Stimulated activated CD4-positive, alpha-beta T cell treated with anti-CD3 and anti-CD28 coated beads, Interleukin-15, amount 100 ng/mL, for 48 hours (primary cell): Measurements from ENCODE around the gene UVRAG.

Experiments
- DNase-seq, 2 donors: peaks; one replicate each; pipeline ENCODE4 v3.0.0-alpha.2; 2020; ENCODE audit warnings: low read depth in 2 of 2

The UVRAG gene

DNA sequence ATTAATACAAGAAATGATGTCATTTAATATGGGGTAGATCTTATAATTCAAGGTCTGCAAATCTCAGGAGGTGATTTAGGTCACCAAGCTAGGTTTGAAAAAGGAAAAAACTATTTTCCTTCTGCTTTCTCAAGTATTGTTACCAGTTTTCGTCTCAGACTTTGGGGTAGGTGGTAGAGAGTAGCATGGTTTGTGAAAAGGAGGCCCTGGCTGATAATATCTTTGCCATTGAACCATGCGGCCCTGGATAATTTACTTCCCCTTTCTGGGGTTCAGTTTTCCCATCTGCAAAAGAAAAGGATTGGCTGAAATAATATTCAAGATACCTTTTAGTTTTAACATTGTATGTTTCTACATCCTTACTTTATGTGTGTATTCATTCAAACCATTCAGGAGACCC is 299.2 kb downstream of the UVRAG start:
- DNase-seq: no peak

DNA sequence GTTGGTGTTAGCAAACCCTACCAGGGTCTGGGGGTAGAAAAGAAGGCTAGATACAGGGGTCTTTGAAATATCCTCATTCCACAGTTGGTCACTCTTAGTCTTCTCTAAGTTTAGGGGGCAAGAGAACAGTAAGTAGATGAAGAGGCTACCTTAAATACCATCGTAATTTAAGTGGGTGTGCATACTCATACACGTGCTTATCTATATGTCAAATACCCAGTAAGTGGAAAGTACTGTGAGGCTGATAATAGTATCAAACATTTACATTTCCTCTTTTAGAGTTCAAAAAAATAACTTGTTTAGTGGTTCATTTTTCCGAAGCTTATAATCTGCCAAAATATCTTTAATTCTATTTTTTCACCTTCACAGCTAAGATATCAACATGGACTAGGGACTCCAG is 300.5 kb downstream of the UVRAG start:
- DNase-seq: no peak

DNA sequence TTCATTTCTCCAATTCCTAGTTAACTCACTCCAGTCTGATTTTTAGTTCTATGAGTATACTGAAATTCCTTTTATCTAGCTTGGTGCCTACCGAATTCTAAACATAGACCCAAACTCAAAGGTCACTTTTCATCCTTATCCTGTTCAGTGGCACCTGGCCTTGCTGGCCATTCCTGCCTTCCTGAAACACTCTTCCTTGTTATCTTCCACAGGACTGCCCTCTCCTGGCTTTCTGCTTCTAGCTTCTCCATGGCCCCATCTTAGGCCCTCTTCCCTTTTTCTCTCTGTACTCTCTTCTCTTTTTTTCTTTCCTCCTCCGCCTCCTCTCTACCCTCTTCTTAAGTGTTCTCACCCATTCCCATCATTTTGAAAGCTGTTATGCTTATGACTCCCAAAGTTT is 304.0 kb downstream of the UVRAG start:
- no peak for DNase-seq

DNA sequence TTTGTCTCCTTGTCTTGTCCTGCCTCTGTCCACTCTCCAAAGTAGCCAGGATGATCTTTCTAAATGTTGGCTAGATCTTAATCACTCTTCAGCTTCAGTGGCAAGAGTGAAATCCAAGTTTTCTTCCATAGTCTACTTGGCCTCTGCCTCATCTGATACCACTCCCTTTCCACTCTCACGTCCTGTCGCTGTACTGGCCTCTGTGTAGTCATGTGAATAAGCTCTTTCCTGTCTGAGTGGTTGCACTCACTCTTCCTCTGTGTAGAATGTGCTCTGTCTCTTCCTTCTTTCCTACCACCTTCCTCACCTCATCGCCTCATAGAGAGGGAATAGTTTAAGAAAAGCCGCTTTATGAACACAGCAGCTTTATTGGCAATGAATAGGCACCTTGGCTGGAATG is 304.8 kb downstream of the UVRAG start:
- DNase-seq: no peak

DNA sequence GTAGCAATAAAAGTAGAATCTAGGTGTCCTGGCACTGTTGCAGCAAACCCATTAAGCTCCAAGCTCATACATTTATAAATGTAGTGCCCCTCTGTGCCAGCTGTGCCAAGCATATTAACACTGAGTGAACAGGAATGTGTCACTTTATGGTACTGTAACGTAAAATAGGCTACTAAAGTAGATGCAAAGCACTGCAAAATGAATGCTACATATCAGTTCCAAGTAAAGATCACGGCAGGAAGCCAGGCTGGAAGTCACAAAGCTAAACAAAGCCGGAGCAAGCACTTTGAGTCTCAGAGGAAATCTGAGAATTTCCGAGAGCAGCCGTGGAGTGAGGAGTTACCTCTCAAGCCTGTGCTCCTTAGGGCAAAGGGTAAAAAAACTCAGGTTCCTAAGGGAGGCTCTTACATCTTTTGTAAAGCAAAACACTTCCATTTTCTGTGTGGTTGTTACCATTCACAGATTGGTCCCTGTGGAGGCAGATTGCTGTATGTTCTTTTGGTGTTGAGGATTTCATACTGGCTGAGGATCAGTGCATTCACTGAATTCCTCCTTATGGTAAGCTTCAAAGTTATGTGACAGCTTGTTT is 305.6 kb downstream of the UVRAG start:
- no peak for DNase-seq

DNA sequence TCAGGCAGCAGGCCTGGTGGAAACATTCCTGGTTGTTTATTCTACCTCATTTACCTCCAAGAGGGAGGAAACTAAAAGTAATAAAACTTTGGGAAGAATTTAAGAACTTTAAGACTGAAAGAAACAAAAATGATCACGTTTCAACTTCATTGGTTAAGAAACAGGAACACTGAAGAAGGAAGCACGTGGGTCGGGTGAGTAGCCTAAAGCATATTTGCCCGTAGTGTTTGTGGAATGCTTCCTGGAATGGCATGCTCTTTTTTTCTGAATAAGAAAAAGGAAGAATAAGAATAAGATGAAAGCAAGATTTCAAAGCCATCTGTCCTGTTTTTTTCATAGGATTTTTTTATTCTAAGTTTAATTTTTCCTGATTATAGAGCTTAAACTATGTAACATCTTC is 308.2 kb downstream of the UVRAG start:
- no peak for DNase-seq

DNA sequence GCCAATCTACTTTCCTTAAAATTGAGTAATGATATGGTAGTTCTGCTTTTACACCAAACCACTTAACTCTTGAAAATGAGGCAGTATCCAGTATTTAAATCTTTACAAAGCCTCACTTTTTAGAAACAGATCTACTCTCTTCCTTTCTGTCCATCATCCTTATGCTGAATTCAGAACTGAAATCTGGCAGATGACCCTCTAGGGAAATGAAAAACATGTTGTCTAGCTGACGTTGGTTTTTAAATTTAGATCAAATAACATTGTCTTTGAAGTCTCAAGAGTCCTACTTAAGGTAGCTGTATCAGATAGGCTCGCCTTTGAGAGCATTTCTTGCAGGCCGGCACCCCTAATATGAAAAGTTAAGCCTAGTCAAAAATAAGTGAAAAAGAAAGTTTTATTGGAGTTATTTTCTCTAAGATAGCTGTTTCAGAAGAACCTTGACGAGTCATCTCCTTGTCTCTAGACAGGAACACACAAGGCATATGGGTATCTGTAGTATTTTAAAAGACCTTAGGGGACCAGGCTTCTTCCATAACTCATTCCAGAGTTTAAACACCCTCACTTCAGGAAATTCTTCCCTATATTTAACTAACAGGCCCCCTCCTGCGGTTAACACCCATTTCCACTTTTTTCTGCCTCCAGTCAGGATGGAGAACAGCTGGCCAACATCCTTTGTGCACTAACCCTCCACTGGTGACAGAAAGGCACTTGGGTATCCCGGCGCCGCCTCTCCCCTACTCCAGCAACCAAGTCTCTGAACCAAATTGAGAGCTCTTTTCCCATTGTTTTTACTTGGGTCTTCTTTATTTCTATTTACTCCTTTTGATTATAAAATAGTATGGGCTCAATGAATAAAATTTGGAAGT is 310.1 kb downstream of the UVRAG start:
- DNase-seq: no peak

DNA sequence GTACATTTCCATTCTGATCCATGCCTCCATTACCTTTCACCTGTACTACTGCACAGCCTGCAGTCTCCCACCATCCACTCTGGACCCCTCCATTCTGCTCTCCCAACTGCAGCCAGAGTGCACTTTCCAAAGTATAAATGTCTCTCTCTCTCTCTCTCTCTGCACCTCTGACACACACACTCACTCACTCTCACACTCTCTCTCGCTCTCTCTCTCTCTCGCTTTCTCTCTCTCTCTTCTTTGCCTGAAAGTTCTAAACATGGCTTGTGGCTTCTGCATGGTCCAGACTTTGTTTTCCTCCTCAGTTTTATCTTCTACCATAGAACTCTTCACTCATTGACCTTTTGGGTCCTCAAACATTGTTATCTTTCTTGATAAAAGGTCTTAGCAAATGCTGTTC is 314.7 kb downstream of the UVRAG start:
- DNase-seq: no peak

DNA sequence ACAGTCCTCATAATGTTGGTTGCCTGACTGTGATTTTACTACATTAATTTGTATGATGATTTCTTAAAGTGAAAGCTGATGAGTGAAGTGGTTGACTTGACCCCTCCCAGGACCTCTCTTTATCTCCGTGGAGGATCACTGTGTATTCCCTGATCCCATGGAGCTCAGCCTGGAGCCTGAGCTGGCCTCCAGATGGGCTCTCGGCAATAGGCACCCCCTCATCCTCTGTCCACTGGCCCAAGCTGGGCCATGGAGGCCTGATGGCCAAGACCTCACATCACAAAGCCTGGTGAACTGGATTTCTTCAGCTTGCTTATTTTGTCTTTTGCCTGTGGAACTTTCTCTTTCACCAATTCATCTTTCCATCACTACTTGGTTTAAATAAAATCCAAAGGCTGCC is 316.1 kb downstream of the UVRAG start:
- no peak for DNase-seq

DNA sequence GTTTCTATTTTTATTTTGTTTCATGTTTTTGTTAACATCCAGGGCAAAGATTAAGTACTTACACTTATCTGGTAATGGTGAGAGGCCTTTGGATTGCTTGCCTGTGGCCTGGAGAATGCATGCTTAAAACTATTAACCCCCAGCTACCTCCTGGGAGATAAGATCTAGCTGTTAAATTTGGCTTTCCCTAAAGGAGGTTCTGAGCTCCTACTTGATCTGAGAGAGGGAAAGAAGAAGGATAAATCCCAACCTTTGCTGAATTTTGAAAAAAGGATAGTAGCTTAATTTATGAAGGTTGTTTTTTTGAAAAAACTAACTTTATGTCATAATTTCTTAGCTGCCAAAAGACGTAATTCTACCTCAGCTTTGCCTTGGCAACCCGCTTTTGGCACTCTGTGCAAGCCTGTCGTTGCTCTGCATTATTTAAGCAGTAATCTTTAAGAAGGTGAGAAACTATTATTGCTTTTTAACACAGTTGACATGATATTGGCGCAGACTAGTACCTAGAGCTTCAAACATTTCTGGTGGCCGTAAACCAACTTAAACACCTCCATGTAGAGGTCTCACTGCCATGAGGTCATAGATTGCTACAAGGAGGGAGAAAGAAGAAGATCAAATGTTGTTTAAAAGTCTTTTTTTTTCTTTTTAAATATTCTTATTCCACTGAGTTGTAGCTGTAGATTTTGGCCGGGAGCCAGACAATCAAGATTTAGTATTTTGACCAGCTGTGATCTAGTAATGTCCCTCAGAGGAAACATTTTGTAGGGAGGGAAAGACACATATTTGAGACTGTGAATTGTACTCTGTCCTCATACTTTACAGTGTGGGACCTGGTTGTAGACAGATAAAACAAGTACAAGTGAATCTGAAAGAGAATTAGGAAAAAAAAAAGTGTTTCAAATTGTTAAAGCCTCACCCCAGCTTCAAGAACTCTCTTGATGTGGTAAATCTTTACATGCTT is 316.9 kb downstream of the UVRAG start:
- DNase-seq: no peak

DNA sequence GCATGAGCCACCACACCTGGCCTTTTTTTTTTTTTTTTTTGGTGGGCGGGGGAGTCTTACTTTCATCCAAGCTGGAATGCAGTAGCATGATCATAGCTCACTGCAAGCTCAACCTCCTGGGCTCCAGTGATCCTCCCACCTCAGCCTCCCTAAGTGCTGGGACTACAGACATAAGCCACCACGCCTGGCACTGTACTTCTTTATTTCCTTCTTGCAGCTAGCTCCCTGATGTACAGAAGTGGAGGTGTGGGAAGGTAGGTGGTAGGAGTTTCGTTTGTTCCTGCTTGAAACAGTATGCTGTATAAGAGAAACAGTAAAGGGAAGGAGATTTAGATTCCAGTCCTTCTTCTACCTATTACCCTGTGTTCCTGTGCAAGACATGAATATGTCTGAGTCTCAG is 319.2 kb downstream of the UVRAG start:
- no peak for DNase-seq

DNA sequence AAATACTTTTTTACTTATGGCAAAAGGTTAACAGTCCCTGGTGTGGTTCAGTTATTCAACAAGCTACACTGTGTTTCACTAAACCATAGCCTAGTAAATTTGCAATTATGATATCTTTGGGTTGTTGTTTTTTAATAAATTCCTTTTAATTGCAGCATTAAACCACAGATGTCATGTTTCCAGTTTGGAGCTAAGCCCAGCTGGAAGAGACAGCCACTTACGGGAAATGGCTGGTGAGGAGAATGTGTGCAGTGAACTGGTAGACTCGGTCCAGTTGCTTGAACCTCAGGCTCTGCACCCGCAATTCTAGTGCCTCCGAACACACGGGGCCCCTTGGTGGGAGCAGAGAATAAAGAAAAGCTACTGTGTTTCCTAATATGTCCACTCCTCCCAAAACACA is 320.5 kb downstream of the UVRAG start:
- DNase-seq: no peak

DNA sequence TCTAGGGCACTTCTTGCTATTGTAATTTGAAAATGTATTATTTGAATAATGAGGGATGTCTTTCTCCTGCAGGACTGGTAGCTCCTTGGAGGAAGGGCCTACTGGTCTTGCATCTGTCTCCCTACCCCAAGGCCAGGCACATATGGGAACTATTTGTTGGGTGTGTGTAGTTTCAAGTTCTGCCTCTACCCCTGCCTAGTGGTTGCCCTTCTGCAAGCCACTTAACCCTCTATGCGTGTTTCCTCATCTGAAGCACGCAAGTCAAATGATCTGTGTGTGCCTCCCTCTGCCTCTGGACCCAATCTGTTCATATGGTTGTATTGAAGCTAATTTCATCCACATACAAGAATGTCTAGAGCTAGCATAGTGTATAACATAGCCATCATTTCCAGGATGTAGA is 324.3 kb downstream of the UVRAG start:
- DNase-seq: no peak

DNA sequence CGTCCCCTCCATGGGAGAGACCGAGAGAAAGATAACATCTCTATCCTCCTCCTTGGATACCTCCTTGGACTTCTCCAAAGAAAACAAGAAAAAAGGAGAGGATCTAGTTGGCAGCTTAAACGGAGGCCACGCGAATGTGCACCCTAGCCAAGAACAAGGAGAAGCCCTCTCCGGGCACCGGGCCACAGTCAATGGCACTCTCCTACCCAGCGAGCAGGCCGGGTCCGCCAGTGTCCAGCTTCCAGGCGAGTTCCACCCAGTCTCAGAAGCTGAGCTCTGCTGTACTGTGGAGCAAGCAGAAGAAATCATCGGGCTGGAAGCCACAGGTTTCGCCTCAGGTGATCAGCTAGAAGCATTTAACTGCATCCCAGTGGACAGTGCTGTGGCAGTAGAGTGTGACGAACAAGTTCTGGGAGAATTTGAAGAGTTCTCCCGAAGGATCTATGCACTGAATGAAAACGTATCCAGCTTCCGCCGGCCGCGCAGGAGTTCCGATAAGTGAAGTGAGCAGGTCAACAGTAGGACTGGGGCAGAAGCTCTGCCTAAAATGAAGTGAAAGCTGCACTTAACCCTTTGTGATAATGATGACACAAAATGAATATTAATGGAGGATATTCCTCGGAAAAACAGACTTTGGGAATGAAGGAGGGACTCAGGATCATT is 326.0 kb downstream of the UVRAG start:
- no peak for DNase-seq

DNA sequence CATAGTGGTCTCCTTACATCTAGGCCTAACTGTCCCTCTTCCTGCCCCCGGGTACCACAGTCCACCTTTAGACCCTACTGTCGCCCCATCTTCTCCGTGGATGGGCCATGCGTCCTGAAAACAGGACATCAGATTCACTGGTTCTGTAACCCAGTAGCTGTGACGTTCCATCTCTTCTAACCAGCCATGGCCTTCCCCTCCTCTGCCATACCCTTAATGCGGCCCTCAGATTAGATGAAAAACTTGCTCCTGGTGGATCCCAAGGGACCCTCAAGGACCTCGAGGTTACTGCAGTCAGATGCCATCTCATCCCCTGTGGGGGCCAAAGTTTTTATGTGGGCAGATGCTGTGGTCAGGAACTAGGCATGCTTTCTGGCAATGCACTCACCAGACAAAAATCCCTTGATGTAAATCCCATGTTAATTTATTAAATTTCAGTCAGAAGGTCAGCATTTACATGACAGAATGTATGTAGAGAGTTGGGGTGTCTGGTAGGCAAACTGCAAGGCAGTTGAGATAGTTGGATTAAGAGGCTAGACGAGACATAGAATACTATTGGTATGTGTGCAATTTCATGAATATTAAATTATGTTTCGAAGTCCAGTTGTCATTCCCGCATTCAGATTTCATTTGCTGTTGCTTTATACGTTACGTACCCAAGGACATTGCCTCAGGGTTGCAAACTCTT is 327.0 kb downstream of the UVRAG start:
- no peak for DNase-seq

DNA sequence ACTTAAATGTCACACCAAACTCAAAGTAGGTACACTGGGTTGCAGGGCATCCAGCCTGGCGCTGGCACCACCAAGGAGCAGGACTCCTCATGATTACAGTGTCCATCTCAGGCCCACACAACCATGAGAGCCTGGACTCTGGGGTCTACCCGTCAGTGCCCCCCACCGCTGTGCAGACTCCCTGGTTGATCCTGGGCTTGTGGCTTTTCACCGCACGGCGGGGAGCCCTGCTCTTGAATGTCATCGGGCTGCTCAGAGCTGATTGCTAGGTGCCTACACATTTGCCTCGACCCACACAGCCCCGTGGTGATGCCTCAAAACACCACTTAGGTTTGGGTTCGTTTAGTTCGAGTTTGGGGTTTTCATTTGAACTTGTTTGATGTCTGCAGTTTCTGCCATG is 328.3 kb downstream of the UVRAG start:
- no peak for DNase-seq

DNA sequence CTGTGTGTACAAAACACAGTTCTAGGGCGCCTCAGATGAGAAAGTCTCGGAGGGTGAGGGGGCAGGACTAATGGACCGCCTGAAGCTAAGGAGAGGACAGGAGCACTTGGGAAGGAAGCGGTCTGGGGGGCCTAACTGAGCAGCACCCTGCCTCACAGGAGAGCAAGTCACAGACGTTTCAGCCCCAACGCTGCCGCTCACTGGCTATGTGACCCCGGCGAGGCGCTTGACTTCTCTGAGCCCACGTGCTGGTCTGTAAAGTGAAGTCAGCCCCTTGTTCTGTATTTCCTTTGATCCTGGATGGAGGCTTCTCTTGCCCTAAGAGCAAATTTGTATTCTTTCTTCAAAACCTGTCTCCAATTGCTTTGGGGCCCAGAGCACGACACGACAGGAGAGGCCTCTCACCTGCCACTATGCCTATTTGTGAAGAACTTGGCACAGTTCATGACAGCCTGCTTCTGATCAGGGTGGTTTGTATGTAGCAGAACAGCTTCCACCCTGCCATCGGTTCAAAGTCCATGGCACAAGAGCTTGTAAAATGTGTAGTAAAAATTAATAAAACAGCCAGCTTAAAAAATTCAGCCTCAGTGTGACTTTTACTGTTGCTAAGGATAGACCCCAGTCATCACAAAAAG is 332.2 kb downstream of the UVRAG start:
- DNase-seq: no peak

DNA sequence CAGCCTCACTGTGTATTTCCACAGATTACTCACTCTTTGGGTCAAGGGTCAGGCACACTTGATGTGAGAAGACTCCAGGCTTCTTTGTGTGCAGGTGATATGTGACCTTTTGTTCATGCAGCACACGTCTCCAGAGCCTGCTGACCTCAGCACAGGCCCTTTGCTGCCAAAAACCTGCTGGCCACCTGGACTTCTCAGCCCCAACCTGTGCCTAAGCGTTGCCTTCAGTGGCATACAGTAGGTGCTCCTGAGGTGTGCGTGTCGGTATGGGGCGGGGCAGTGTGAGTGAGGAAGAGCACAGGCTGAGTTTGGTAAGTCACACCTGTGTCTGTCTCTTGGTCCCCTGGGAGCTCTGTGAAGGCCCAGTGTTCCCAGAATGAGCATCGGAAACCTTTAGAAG is 333.2 kb downstream of the UVRAG start:
- no peak for DNase-seq

DNA sequence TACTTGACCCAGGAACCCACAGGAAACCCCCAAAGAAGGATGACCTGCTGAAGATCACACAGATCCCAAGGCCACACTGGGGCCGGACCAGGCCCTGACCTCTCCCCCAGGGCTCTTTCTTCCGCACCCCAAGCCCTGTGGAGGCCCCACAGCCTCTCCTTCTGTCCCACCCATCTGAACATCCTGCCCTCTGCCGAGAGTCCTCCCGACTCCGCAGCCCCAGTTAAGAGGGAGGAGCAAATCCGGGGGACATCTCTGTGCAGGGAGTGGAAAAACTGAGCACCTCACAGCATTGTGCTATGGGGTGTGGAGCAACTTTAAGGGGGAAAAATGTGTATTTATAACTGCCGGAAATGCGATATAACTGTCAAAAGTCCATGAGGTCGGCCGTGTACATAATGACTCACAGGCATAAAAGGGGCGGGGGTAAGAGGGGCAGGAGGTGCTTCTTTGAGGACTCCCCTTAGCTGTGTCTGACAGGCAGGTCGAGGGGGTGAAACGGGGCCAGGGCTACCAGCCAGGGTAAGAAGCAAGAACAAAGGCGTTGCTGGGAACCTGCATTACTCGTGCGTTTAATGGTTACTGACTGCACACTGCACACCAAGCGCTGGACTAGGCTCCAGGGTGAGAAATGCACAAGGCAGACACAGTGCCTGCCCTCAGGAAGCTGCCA is 334.1 kb downstream of the UVRAG start:
- DNase-seq: no peak

DNA sequence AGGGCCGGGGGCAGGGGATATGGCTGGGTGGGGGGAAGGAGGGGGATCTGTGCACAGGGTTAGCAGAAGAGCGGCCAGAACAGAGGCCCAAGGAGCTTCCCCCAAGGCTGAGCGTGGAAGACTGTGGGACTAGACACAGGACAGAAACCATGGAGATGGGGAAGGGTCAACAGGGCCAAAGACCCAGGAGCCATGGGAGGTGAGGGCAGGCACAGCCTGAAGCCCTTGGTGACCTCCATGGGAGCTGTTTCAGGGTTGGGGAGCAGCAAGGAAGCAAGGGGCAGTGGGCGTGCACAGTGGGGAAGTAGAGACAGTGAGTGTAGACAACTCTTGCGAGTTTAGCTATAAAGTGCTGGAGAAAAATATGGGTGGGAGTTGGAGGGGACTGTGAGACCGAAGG is 334.7 kb downstream of the UVRAG start:
- no peak for DNase-seq
